OCI-LY1 (cell line): ENCODE measurements around the gene PCDHGA1.

Experiments
- H2AFZ ChIP-seq: fragments of 200-600 bp; sonication (generic), shearing (Covaris generic); 2 replicates; pipeline ENCODE4 v1.6.0; 2014; ENCODE audit warnings: antibody characterized with exemption, mild to moderate bottlenecking, low read length
- H3F3A ChIP-seq: fragments of 200-600 bp; sonication (generic), shearing (Covaris generic); 2 replicates; pipeline ENCODE4 v1.6.0; 2014; ENCODE audit warnings: mild to moderate bottlenecking, antibody characterized with exemption, low read length, moderate library complexity; ENCODE audit not compliant: insufficient read depth
- H3K27ac ChIP-seq: fragments of 200-600 bp; sonication (generic); 2 replicates; pipeline ENCODE4 v1.5.1; 2014; ENCODE audit warnings: low read length, mixed run types, mild to moderate bottlenecking, low read depth; ENCODE audit not compliant: poor library complexity, severe bottlenecking
- H3K27me3 ChIP-seq: fragments of 200-600 bp; sonication (generic); 2 replicates; pipeline ENCODE4 v1.6.0; 2014; ENCODE audit warnings: antibody characterized with exemption, mild to moderate bottlenecking, low read length, moderate library complexity; ENCODE audit not compliant: insufficient read depth
- H3K36me3 ChIP-seq: fragments of 200-600 bp; sonication (generic); 2 replicates; pipeline ENCODE4 v1.6.1; 2014; ENCODE audit warnings: mild to moderate bottlenecking, antibody characterized with exemption, low read length, moderate library complexity, mixed read lengths; ENCODE audit not compliant: insufficient read depth
- H3K4me1 ChIP-seq: fragments of 200-600 bp; sonication (generic); 2 replicates; pipeline ENCODE4 v1.5.1; 2014; ENCODE audit warnings: mild to moderate bottlenecking, low read length, moderate library complexity; ENCODE audit not compliant: insufficient read depth, severe bottlenecking
- H3K4me2 ChIP-seq: fragments of 200-600 bp; sonication (generic), shearing (Covaris generic); 2 replicates; pipeline ENCODE4 v1.6.1; 2014; ENCODE audit warnings: low read length
- H3K4me3 ChIP-seq: fragments of 200-600 bp; sonication (generic); 2 replicates; pipeline ENCODE4 v1.5.1; 2014; ENCODE audit warnings: low read length, low read depth, mild to moderate bottlenecking, mixed read lengths; ENCODE audit not compliant: poor library complexity, severe bottlenecking
- H3K79me2 ChIP-seq: fragments of 200-600 bp; shearing (Covaris generic); 2 replicates; pipeline ENCODE4 v1.6.1; 2016; ENCODE audit warnings: mixed run types, low read length, mixed read lengths; ENCODE audit not compliant: insufficient read depth
- H3K9ac ChIP-seq: fragments of 200-600 bp; sonication (generic), shearing (Covaris generic); 2 replicates; pipeline ENCODE4 v1.6.1; 2014; ENCODE audit warnings: mild to moderate bottlenecking, low read length, mixed read lengths
- H3K9me2 ChIP-seq: fragments of 200-600 bp; sonication (generic), shearing (Covaris generic); 2 replicates; pipeline ENCODE4 v1.6.1; 2014; ENCODE audit warnings: low read depth, mild to moderate bottlenecking, low read length, mixed read lengths
- H3K9me3 ChIP-seq: fragments of 200-600 bp; shearing (Covaris generic); 2 replicates; pipeline ENCODE4 v1.6.1; 2014; ENCODE audit warnings: low read length, mixed read lengths
- H4K20me1 ChIP-seq: fragments of 200-600 bp; sonication (generic), shearing (Covaris generic); 2 replicates; pipeline ENCODE4 v1.6.0; 2016; ENCODE audit warnings: mild to moderate bottlenecking, low read length; ENCODE audit not compliant: insufficient read depth
- EZH2 ChIP-seq: fragments of 200-600 bp; sonication (generic), shearing (Covaris generic); IDR thresholded peaks from 2 replicates; pipeline ENCODE4 v1.8.0; 2017; ENCODE audit warnings: borderline replicate concordance, mixed run types, mild to moderate bottlenecking, antibody characterized with exemption, low read length, moderate library complexity, mixed read lengths
- TF ChIP-seq, protein P1 (sequence below): fragments of 200-600 bp; sonication (generic), shearing (Covaris generic); IDR thresholded peaks from 2 replicates; pipeline ENCODE4 v1.5.1; 2017; ENCODE audit warnings: mild to moderate bottlenecking, antibody characterized with exemption, low read length, moderate library complexity, mixed read lengths

The PCDHGA1 gene

GRCh38 chr5:141476132-141476911 is 146.0 kb downstream of the PCDHGA1 start:
- Histone ChIP-seq H4K20me1 (no peaks in the 10 kb centered on the region), H3K9me2 (no peaks in the 10 kb centered on the region), H3K79me2 (no peaks in the 10 kb centered on the region), H3F3A (no peaks in the 10 kb centered on the region), H3K4me3 (peak overlapping the region; percentile 60), H3K27ac (no peak overlapping the region), H3K4me1 (peaks cover 31% of the 10 kb centered on the region), H3K9ac (peak overlapping the region; percentile 44; the same call in 1 of the 2 replicates), H3K27me3 (peaks cover 9% of the 10 kb centered on the region; the same call in 1 of the 2 replicates), H3K4me2 (peak overlapping the region; percentile 83), H3K36me3 (no peaks in the 10 kb centered on the region), H3K9me3 (no peaks in the 10 kb centered on the region), H2AFZ (no peak overlapping the region)
- TF ChIP-seq EZH2, result no peak
- TF ChIP-seq, protein P1, sequence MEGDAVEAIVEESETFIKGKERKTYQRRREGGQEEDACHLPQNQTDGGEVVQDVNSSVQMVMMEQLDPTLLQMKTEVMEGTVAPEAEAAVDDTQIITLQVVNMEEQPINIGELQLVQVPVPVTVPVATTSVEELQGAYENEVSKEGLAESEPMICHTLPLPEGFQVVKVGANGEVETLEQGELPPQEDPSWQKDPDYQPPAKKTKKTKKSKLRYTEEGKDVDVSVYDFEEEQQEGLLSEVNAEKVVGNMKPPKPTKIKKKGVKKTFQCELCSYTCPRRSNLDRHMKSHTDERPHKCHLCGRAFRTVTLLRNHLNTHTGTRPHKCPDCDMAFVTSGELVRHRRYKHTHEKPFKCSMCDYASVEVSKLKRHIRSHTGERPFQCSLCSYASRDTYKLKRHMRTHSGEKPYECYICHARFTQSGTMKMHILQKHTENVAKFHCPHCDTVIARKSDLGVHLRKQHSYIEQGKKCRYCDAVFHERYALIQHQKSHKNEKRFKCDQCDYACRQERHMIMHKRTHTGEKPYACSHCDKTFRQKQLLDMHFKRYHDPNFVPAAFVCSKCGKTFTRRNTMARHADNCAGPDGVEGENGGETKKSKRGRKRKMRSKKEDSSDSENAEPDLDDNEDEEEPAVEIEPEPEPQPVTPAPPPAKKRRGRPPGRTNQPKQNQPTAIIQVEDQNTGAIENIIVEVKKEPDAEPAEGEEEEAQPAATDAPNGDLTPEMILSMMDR, result no peak

DNA sequence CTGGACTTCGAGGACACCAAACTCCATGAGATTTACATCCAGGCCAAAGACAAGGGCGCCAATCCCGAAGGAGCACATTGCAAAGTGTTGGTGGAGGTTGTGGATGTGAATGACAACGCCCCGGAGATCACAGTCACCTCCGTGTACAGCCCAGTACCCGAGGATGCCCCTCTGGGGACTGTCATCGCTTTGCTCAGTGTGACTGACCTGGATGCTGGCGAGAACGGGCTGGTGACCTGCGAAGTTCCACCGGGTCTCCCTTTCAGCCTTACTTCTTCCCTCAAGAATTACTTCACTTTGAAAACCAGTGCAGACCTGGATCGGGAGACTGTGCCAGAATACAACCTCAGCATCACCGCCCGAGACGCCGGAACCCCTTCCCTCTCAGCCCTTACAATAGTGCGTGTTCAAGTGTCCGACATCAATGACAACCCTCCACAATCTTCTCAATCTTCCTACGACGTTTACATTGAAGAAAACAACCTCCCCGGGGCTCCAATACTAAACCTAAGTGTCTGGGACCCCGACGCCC is 146.8 kb downstream of the PCDHGA1 start:
- TF ChIP-seq EZH2, result no peak
- TF ChIP-seq, protein P1, result no peak
- H3K9me3 ChIP-seq, result no peaks in the 10 kb centered on the region
- no peak overlapping the region for H3K27ac ChIP-seq
- no peaks in the 10 kb centered on the region for H3F3A ChIP-seq
- no peak overlapping the region for H2AFZ ChIP-seq
- no peaks in the 10 kb centered on the region for H3K79me2 ChIP-seq
- H3K9ac ChIP-seq, result no peak overlapping the region
- H3K27me3 ChIP-seq, result peaks cover 9% of the 10 kb centered on the region; the same call in 1 of the 2 replicates
- H3K4me2 ChIP-seq, result peak overlapping the region; percentile 83
- H3K9me2 ChIP-seq, result no peaks in the 10 kb centered on the region
- no peaks in the 10 kb centered on the region for H4K20me1 ChIP-seq
- H3K4me1 ChIP-seq, result peaks cover 31% of the 10 kb centered on the region
- H3K36me3 ChIP-seq, result no peaks in the 10 kb centered on the region
- peak overlapping the region; percentile 60 for H3K4me3 ChIP-seq

DNA sequence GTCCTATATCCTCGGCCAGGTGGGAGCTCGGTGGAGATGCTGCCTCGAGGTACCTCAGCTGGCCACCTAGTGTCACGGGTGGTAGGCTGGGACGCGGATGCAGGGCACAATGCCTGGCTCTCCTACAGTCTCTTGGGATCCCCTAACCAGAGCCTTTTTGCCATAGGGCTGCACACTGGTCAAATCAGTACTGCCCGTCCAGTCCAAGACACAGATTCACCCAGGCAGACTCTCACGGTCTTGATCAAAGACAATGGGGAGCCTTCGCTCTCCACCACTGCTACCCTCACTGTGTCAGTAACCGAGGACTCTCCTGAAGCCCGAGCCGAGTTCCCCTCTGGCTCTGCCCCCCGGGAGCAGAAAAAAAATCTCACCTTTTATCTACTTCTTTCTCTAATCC is 147.5 kb downstream of the PCDHGA1 start:
- no peaks in the 10 kb centered on the region for H3K9me3 ChIP-seq
- peaks cover 31% of the 10 kb centered on the region for H3K4me1 ChIP-seq
- H4K20me1 ChIP-seq, result no peaks in the 10 kb centered on the region
- H3K9ac ChIP-seq, result no peak overlapping the region
- no peak overlapping the region for H3K27ac ChIP-seq
- H3K9me2 ChIP-seq, result no peaks in the 10 kb centered on the region
- H2AFZ ChIP-seq, result no peak overlapping the region
- no peaks in the 10 kb centered on the region for H3K36me3 ChIP-seq
- H3K4me3 ChIP-seq, result no peak overlapping the region
- H3K27me3 ChIP-seq, result peaks cover 9% of the 10 kb centered on the region; the same call in 1 of the 2 replicates
- no peaks in the 10 kb centered on the region for H3F3A ChIP-seq
- TF ChIP-seq, protein P1, result no peak
- TF ChIP-seq EZH2, result no peak
- peak overlapping the region; percentile 83; the same call in 1 of the 2 replicates for H3K4me2 ChIP-seq
- no peaks in the 10 kb centered on the region for H3K79me2 ChIP-seq
